OCI-LY3 (cell line): ENCODE measurements around the gene AR.

Source experiments
- CTCF ChIP-seq: fragments of 200-600, 300-600 bp; sonication (generic); IDR thresholded peaks from 2 replicates; pipeline ENCODE4 v1.5.1; 2014; ENCODE audit warnings: antibody characterized with exemption, low read length, low read depth
- EZH2phosphoT487 ChIP-seq: fragments of 200-600 bp; shearing (Covaris generic); IDR thresholded peaks from 2 replicates; pipeline ENCODE4 v1.6.1; 2018; ENCODE audit warnings: antibody characterized with exemption, mixed run types, low read depth

GRCh38 chrX:67717571-67717970, 173.8 kb downstream of the AR start:
- TF ChIP-seq CTCF: no peak
- no peak for TF ChIP-seq EZH2phosphoT487
